MM.1S (cell line): ENCODE data around the gene KLHL9.

Source experiments
- EZH2 ChIP-seq: fragments of 300-600 bp; sonication (generic); optimal IDR thresholded peaks from 2 replicates; pipeline ENCODE3; 2017; ENCODE audit warnings: low read depth, mild to moderate bottlenecking, antibody characterized with exemption, low read length, mixed read lengths
- TF ChIP-seq, protein P1 (sequence below): fragments of 300-600 bp; sonication (generic); IDR thresholded peaks from 2 replicates; pipeline ENCODE4 v1.5.1; 2016; ENCODE audit warnings: antibody characterized with exemption, low read length, mixed read lengths

DNA sequence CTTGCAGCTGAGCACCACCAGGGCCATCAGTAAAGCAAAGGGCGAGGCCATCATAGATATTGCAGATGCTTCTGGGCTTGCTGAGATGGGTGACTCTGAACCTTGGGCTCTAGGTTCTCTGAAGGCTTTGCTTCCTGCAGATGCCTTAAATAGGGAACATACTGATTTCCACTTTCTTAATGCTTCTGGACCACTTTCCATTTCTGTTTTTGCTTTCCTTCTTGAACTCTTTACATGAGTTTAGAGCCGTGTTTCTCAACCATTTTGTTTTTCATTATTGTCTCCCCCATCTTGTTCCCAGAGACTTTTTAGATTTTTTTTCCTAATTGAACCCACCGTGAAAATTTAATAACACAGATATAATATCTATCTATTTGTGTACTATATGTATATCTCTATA is 32.8 kb upstream of the KLHL9 start, which contains the start of gene IFNA13:
- no peak for TF ChIP-seq EZH2
- TF ChIP-seq, protein P1, sequence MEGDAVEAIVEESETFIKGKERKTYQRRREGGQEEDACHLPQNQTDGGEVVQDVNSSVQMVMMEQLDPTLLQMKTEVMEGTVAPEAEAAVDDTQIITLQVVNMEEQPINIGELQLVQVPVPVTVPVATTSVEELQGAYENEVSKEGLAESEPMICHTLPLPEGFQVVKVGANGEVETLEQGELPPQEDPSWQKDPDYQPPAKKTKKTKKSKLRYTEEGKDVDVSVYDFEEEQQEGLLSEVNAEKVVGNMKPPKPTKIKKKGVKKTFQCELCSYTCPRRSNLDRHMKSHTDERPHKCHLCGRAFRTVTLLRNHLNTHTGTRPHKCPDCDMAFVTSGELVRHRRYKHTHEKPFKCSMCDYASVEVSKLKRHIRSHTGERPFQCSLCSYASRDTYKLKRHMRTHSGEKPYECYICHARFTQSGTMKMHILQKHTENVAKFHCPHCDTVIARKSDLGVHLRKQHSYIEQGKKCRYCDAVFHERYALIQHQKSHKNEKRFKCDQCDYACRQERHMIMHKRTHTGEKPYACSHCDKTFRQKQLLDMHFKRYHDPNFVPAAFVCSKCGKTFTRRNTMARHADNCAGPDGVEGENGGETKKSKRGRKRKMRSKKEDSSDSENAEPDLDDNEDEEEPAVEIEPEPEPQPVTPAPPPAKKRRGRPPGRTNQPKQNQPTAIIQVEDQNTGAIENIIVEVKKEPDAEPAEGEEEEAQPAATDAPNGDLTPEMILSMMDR: no peak
